Stomach (tissue), 9 donors: ENCODE results near the gene CPNE9. TPM values are rescaled to one million over a fixed set of nuclear protein-coding genes. Genes with fewer than 3 reads are reported as not detected.

Experiments used
- DNase-seq, 2 donors: peaks; one replicate each; pipeline versions ENCODE4 v3.0.0 to v3.0.0-alpha.2; 2013 to 2019
- H3K27ac ChIP-seq, 5 donors: fragments of 200-600 bp in 4 of 5; sonication (generic) in 4 of 5; one replicate each; pipeline ENCODE4 v1.5.1; 2013 to 2019; ENCODE audit warnings: mild to moderate bottlenecking in 1 of 5, moderate library complexity in 1 of 5
- H3K27me3 ChIP-seq, 3 donors: fragments of 200-600 bp; sonication (generic); one replicate each; pipeline ENCODE4 v1.5.1; 2017 to 2019; ENCODE audit warnings: mixed run types in 1 of 3
- H3K36me3 ChIP-seq, 4 donors: fragments of 200-600 bp; sonication (generic); 1 replicate in 3 of 4; 2 replicates in 1 of 4; pipeline ENCODE4 v1.5.1; 2016 to 2019
- H3K4me1 ChIP-seq, 4 donors: fragments of 200-600 bp; sonication (generic); one replicate each; pipeline ENCODE4 v1.5.1; 2016 to 2019
- H3K4me3 ChIP-seq, 4 donors: fragments of 200-600 bp; sonication (generic) in 3 of 4; one replicate each; pipeline ENCODE4 v1.5.1; 2016 to 2019; ENCODE audit warnings: mild to moderate bottlenecking in 1 of 4
- H3K9me3 ChIP-seq, 4 donors: fragments of 200-600 bp; sonication (generic); one replicate each; pipeline ENCODE4 v1.5.1; 2016 to 2019
- CTCF ChIP-seq, 7 experiments: fragments of 450-650 bp in 4 of 7; fragments of 200-600 bp in 3 of 7; sonication (generic) in 3 of 7; IDR thresholded peaks; one replicate each; pipeline ENCODE4 v1.5.1; 2016 to 2019; ENCODE audit warnings: antibody characterized with exemption in 7 of 7, control low read depth in 2 of 7, mild to moderate bottlenecking in 1 of 7
- EP300 ChIP-seq: sonication (generic); formaldehyde crosslinking; IDR thresholded peaks from one replicate; pipeline ENCODE4 v1.6.1; 2017; ENCODE audit warnings: antibody characterized with exemption
- POLR2A ChIP-seq, 4 donors: fragments of 450-650 bp; IDR thresholded peaks; one replicate each; pipeline ENCODE4 v1.6.1; 2016; ENCODE audit warnings: antibody characterized with exemption in 4 of 4, control low read depth in 2 of 4, mild to moderate bottlenecking in 1 of 4, moderate library complexity in 1 of 4
- POLR2AphosphoS5 ChIP-seq, 3 donors: sonication (generic); formaldehyde crosslinking; IDR thresholded peaks; one replicate each; pipeline ENCODE4 v1.6.1; 2016; ENCODE audit warnings: antibody characterized with exemption in 3 of 3
- WGBS, 5 donors: extraction: QIAGEN DNeasy Blood & Tissue Kit in 3 of 5; methylation state at CpG; one replicate each; pipeline versions ENCODE4 v1.1.5 to v1.1.7; 2013 to 2018; 5-methylcytosine and 5-hydroxymethylcytosine counted together
- intact Hi-C: fragments of 100-400 bp; cut with DNase I; formaldehyde crosslinking; loops from one replicate; pipeline ENCODE4 v1.15.1; 2023; ENCODE audit warnings: low total_unique reads
- polyA plus RNA-seq, 3 donors: library from polyadenylated mRNA; stranded (reverse); fragments of 200-250 nt; gene quantifications; one replicate each; pipeline ENCODE4 v1.2.3, GENCODE V29; 2013
- total RNA-seq, 5 donors: library from RNA; depleted of rRNA; stranded (reverse); fragments of >200 nt; gene quantifications; one replicate each; pipeline versions ENCODE4 v1.1.0 to v1.2.3, GENCODE V29; 2014 to 2016
- donor health status: healthy with polysubstance abuse.
- donor health status: Bipolar disorder and iron deficiency.
- donor health status: healthy.

Gene CPNE9
- total and polyA plus RNA-seq, 8 donors: 0.10 to 0.19 TPM; not detected in 6

DNA sequence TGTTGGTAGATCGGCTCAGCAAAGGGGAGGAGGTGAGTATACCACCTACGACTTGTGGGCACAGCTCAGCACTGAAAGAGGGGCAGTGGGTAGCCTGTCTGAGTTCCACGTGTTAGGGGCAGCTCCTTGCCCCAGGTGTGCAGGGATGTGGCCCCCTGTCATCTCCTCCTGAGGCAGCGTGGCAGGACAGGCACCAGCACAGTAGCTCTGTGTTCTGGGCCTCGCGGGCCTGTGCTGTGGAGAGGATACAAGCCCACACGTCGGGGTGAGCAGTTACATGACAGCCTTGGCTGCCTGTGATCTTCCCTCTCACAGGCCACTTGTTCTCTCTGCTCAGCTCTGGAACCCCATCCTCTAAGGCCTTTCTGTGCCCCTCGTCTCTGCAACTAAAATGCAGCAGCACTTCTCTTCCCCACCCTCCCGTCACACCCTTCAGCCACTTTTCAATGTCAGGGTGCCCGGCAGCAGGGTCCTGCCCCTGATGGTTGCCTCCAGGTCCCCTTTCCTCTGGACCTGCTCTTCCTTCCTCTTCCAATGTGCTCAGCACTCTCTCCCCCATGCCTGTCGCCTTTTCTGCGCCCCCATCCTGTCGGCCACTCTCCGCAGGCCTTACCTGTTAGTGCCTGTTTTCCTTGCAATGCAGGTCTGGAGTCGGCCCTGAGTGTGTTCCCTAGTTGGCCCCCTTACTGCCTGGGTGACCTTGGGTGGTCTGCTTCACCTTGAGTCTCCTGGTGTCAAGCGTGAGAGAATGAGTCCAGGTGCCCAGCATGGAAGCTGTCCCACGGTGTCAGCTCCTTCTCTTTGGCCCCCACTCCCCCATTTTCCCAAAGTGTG is 18.2 kb upstream of the CPNE9 start:
- intact Hi-C loops: no loop called here
- no peak for DNase-seq
- no peak overlapping the region for H3K4me3 ChIP-seq
- H3K27me3 ChIP-seq: no peaks in the 10 kb centered on the region
- H3K9me3 ChIP-seq: no peaks in the 10 kb centered on the region
- TF ChIP-seq EP300 (no peak), POLR2AphosphoS5 (IDR thresholded peaks at IDR 0.05) (no peak), POLR2A (IDR thresholded peaks at IDR 0.05) (no peak), CTCF (IDR thresholded peaks at IDR 0.05) (no peak)
- peaks cover 96 to 100% (median 100%) of the 10 kb centered on the region in 4 donors for H3K36me3 ChIP-seq
- no peak overlapping the region for H3K27ac ChIP-seq
- peaks cover 0 to 4% (median 0%) of the 10 kb centered on the region in 4 donors for H3K4me1 ChIP-seq
- 90 to 97% (median 95%) methylated on average over 13 to 18 of the region's 18 CpGs for WGBS, 5 donors

DNA sequence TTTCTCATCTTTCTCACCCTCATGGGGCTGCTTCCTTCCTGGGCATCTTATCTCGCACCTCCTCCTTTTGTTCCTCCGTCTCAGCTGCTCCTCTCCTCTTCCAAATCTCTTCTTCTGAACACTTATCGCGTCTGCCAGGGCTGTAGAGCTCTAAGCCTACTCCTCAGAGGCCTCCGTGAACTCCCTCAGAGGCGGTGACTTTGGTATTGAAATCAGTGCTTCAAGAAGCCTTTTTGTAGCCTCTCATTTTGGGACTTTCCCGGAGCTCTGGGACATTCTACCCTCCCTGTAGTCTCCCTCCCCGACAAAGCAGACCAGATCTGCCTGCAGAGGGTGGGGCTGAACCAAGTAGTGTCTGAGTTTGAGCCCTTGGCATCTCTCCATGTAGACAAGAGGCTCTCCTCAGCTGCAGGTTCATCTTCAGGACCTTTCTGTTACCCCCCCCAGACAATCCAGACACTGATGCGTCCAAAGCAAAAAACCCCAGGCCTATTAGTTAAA is 17.5 kb upstream of the CPNE9 start:
- H3K36me3 ChIP-seq: peaks cover 96 to 100% (median 100%) of the 10 kb centered on the region in 4 donors
- no peak overlapping the region for H3K4me3 ChIP-seq
- intact Hi-C loops: no loop called here
- peaks cover 0 to 3% (median 0%) of the 10 kb centered on the region in 4 donors for H3K4me1 ChIP-seq
- no peak for TF ChIP-seq POLR2A (IDR thresholded peaks at IDR 0.05)
- TF ChIP-seq EP300: no peak
- no peak for TF ChIP-seq POLR2AphosphoS5 (IDR thresholded peaks at IDR 0.05)
- no peak for TF ChIP-seq CTCF (IDR thresholded peaks at IDR 0.05)
- no peaks in the 10 kb centered on the region for H3K9me3 ChIP-seq
- WGBS, 5 donors: 87 to 94% (median 93%) methylated on average over 9 of the region's 9 CpGs
- no peak overlapping the region for H3K27ac ChIP-seq
- no peaks in the 10 kb centered on the region for H3K27me3 ChIP-seq
- no peak for DNase-seq

DNA sequence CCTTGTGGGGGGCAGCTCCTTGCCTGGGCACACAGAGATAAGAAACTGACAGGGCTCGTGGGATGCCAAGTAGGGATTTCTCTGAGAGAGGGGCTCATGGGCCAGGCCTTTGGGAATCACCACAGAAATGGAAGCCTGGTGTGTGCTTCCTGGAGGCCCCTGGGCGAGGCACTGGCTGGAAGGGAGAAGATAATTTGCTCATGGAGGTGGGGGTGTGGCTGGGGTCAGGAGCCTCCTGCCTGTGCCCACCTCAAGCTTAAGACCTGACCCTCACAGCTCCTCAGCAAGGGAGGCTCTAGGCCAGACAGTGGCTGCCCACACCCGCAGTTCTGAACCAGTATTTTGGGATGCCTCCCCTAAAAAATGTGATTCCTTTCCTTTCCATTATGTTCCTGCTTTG is 16.9 kb upstream of the CPNE9 start:
- H3K36me3 ChIP-seq: peaks cover 95 to 100% (median 100%) of the 10 kb centered on the region in 4 donors
- no peaks in the 10 kb centered on the region for H3K9me3 ChIP-seq
- H3K27ac ChIP-seq: no peak overlapping the region
- no peak for TF ChIP-seq EP300
- TF ChIP-seq CTCF (IDR thresholded peaks at IDR 0.05): no peak
- no peaks in the 10 kb centered on the region for H3K27me3 ChIP-seq
- no peak for DNase-seq
- 87 to 96% (median 93%) methylated on average over 3 of the region's 3 CpGs for WGBS, 5 donors
- no peak overlapping the region for H3K4me3 ChIP-seq
- no peaks in the 10 kb centered on the region for H3K4me1 ChIP-seq
- intact Hi-C loops: no loop called here

GRCh38 chr3:9687514-9687913 is 16.1 kb upstream of the CPNE9 start:
- intact Hi-C loops: no loop called here
- WGBS, 5 donors: 85 to 95% (median 93%) methylated on average over 7 of the region's 7 CpGs
- TF ChIP-seq EP300: no peak
- no peak for TF ChIP-seq CTCF (IDR thresholded peaks at IDR 0.05)
- no peak for TF ChIP-seq POLR2AphosphoS5 (IDR thresholded peaks at IDR 0.05)
- TF ChIP-seq POLR2A (IDR thresholded peaks at IDR 0.05): no peak
- Histone ChIP-seq H3K4me1 (no peaks in the 10 kb centered on the region), H3K27ac (no peak overlapping the region), H3K27me3 (no peaks in the 10 kb centered on the region), H3K36me3 (peaks cover 89 to 100% (median 100%) of the 10 kb centered on the region in 4 donors), H3K9me3 (no peaks in the 10 kb centered on the region), H3K4me3 (no peak overlapping the region)
- DNase-seq: no peak
